Neural progenitor cell (in vitro differentiated cells): ENCODE results near the gene POLE.

Experiments used
- EZH2 ChIP-seq: fragments of 200-600 bp; sonication (generic); IDR thresholded peaks from 2 replicates; pipeline ENCODE4 v1.6.1; 2017; ENCODE audit warnings: antibody characterized with exemption, mild to moderate bottlenecking, moderate library complexity
- TF ChIP-seq, protein P1 (sequence below): fragments of 200-600 bp; sonication (generic); IDR thresholded peaks from 2 replicates; pipeline ENCODE4 v1.5.1; 2017; ENCODE audit warnings: antibody characterized with exemption, mild to moderate bottlenecking

- no peak for TF ChIP-seq EZH2
- TF ChIP-seq, protein P1, sequence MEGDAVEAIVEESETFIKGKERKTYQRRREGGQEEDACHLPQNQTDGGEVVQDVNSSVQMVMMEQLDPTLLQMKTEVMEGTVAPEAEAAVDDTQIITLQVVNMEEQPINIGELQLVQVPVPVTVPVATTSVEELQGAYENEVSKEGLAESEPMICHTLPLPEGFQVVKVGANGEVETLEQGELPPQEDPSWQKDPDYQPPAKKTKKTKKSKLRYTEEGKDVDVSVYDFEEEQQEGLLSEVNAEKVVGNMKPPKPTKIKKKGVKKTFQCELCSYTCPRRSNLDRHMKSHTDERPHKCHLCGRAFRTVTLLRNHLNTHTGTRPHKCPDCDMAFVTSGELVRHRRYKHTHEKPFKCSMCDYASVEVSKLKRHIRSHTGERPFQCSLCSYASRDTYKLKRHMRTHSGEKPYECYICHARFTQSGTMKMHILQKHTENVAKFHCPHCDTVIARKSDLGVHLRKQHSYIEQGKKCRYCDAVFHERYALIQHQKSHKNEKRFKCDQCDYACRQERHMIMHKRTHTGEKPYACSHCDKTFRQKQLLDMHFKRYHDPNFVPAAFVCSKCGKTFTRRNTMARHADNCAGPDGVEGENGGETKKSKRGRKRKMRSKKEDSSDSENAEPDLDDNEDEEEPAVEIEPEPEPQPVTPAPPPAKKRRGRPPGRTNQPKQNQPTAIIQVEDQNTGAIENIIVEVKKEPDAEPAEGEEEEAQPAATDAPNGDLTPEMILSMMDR: no peak
Observed at GRCh38 chr12:132711080-132711843, 24.1 kb upstream of the POLE start.
